Measurements from ENCODE around the gene CIAO1.
"Not testable (repeated sequence)": the region's sequence is repeated elsewhere in the genome, so short reads cannot be mapped to it uniquely, and the experiment has no call there.

Gene CIAO1

GRCh38 chr2:96287273-96287856 lies 21.3 kb downstream of the CIAO1 start:
- no peak for DNase-seq

- DNase-seq: no peak
These were observed 25.7 kb downstream of the CIAO1 start for GRCh38 chr2:96291751-96292150.

DNA sequence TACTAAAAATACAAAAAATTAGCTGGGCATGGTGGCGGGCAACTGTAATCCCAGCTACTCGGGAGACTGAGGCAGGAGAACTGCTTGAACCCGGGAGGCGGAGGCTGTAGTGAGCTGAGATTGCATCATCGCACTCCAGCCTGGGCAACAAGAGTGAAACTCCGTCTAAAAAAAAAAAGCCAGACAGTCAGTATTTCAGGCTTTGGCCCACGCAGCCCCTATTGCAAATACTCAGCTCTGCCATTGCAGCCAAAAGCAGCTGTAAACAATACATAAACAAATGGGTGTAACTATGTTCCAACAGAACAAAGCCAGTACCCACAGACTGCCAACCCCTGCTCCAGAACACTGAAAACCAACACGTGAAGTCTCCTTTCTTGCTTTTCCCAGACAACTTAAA lies 28.2 kb downstream of the CIAO1 start:
- DNase-seq: not testable (repeated sequence)

- DNase-seq: no peak
These were observed 30.9 kb downstream of the CIAO1 start for GRCh38 chr2:96296925-96297324.

DNA sequence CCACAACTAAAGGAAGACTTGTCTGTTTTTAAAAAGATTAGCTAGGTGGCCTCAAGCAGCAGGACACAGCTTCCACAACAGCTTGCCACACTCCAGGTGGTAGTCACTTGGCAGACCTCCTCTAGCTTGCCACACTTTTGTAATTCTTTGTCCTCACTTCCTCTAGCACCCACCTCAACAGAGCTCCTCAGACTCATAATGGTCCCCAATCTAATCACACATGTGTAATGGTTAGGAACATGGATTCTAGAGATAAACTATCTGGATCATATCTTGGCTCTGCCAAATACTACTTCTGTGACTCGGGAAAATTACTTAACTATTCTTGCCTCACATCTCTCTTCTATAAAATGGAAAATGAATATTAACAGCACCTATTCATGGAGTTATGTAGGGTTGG lies 35.8 kb downstream of the CIAO1 start:
- no peak for DNase-seq

DNA sequence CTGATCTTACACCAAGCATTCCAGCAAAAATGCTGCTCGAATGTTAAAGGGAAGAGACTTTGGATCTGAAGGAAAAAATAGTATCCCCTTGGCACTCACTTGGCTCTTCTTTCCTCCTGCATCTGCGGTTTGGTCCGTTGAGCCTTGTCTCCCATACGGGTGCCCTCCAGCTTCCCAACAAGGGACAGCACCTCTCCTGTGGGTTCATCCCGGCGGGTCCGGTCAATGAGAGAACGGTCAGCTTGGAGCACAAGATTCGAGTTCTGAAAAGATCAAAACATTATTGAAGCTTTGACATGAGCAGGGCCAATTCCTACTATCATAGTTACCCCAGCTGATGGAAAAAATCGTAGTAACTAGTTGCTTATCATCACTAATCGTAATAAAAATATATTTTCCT lies 38.6 kb downstream of the CIAO1 start:
- no peak for DNase-seq

GRCh38 chr2:96305091-96305978 lies 39.3 kb downstream of the CIAO1 start, which contains the start of gene SNRNP200:
TSS of gene SNRNP200 (minus strand) at chr2:96305546. CDS start at chr2:96305437, 109 bp downstream.
- DNase-seq: peak; percentile 92

GRCh38 chr2:96305979-96306308 lies 39.9 kb downstream of the CIAO1 start:
- no peak for DNase-seq

- DNase-seq: no peak
These were observed 40.3 kb downstream of the CIAO1 start for GRCh38 chr2:96306370-96306769.

- DNase-seq: no peak
These were observed 42.2 kb downstream of the CIAO1 start for GRCh38 chr2:96308248-96308647.

DNA sequence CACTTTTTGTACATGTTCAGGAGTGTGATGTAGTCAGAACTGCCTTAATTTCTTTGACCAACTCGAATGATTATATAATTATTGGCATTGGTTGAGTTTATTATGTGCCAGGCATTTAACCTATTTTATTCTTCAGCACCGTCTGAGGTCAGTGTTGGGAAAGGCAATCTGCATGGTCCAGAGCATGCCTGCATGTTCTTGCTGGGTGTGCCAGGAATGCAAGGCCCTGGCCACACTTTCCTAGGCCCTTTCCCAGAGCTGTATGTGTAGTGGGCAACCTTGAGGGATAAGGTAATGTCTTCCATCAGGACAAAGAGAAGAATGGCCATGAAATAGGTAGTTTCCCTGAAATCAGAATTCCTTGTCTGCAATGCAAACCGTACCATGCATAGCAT lies 49.0 kb downstream of the CIAO1 start:
- no peak for DNase-seq

- no peak for DNase-seq
These were observed 49.5 kb downstream of the CIAO1 start for GRCh38 chr2:96315400-96316071.

DNA sequence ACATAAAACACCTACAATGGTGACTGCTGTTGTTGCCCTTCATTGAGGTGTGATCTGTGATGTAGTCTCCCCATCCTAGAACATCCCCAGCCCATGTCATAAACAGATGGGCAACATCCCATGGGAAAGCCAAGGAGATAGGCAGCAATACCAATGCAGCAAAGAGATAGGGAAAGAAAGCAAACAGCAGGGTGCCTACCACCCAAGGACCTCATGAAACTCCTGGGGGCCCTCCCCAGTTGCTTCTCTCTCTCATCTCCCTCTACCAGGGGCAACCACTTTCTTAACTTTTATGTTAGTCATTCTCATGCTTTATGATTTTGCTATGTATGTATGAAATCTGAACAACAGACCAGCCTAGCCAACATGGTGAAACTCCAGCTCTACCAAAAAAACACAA lies 51.0 kb downstream of the CIAO1 start:
- no peak for DNase-seq

DNA sequence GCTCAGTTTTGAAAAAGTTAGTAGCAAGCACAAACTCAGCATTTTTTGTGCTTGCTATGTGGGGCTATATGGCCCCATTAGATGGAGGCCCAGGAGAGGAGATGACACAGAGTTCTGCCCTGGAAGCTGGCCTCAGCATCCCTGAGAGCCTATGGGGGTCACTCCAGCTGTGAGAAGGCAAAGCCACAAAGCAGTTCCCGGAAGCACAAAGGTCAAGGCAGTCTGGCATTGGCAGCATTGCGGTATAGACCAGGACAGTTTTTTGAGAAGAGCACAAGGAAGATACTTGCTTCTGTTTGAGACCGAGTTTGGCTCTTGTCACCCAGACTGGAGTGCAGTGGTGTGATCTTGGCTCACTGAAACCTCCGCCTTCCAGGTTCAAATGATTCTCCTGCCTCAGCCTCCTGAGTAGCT lies 51.6 kb downstream of the CIAO1 start:
- DNase-seq: no peak

DNA sequence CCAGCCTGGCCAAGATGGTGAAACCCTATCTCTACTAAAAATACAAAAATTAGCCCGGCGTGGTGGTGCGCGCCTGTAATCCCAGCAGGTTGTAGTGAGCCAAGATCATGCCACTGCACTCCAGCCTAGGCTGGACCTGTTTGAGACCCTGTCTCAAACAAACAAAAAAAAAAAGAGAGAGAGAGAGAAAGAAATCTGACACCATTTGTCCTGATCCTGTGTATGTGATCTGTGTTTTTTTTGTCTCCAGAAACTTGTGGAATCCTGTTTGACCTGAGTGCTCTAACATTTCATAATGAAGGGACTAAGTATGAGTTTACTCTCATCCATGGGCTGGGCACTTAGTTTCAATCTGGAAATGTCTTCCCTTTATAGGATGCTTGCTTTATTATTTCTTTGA lies 52.7 kb downstream of the CIAO1 start:
- no peak for DNase-seq

DNA sequence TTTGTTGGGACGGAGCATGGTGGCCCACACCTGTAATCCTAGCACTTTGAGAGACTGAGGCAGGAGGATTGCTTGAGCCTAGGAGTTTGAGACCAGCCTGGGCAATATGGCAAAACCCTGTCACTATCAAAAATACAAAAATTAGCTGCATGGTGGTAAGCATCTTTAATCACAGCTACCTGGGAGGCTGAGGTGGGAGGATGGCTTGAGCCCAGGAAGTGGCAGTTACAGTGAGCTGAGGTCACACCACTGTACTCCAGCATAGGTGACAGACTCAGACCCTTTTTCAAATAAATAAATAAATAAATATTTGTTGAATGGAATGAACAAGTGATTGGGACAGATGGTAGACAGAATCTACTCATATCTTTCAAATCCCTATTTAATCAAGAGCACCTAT lies 53.4 kb downstream of the CIAO1 start:
- DNase-seq: no peak

DNA sequence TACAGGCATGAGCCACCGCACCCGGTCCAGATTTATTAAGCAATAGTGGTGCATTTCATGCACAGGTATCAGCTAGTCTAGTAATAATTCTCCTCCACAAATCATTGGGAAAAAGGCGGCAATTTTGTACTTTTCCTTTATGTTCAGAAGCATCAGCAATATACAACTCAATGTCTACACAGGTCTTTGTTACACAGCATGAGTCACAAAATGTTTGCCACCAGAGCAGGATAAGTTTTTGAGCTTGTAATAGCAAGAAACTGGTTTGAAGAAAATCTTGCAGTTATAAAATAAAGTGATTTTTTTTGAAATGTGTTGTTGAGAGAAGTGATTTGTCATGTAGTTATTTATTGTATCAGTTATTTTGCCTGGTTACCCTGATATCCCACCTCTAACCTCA lies 54.3 kb downstream of the CIAO1 start:
- DNase-seq: no peak

DNA sequence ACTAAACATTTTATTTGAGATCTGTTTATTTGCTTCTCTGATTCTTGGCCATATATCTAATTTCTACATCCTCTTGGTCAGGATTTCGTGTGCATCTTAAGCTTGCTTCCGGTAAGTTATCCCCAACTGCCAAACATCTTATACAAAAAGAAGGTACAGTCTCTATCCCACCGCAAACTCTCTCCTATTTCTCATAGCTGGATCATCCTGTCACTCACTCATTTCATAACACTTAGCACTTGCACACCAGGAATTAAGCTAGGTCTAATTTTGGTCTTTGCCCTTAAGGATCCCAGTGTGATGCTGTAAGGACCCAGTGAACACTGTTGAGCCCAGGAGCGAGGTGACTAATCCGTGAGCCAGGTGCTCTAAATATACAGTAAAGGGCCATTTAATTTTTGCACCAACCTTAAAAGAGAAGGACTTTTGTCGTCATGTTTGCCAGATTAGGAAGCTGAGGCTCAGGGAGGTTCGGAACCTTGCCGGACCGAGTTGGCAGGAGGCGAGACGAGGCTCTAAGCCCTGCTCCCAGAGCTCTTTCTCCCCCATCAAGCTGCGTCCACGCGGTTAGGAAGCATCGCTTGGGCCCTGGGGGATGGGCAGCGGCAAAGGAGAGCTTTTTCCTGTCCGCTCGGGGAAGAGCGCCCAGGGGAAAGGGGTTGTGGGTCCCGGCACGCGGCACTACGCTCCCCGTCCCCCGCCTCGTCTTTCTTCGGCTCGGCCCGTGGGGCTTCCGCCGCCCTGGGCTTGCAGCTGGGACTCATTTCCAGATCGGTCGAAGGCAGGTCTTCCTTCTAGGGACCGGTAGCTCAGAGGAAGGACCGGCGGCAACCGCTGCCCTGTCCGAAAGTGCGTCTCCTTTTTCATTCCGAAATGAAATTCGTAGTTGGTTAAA lies 55.0 kb downstream of the CIAO1 start:
- DNase-seq: no peak

All from CD4-positive, alpha-beta T cell treated with Interleukin-12 subunit alpha and Interleukin-12 subunit beta, for 1 hour (primary cell).